WTC11 (cell line): ENCODE data around the gene POU2F1.

Experiments used
- E2F1 ChIP-seq: sonication (generic); formaldehyde crosslinking; IDR thresholded peaks from 2 replicates; pipeline ENCODE4 v1.8.0; 2022; ENCODE audit warnings: mild to moderate bottlenecking, missing genetic modification reagents
- ESRRA ChIP-seq: sonication (generic); formaldehyde crosslinking; IDR thresholded peaks from 2 replicates; pipeline ENCODE4 v1.8.1; 2022; ENCODE audit warnings: mild to moderate bottlenecking, missing genetic modification reagents, borderline replicate concordance
- GABPB1 ChIP-seq: sonication (generic); formaldehyde crosslinking; IDR thresholded peaks from 2 replicates; pipeline ENCODE4 v1.8.1; 2023; ENCODE audit warnings: mild to moderate bottlenecking, missing genetic modification reagents
- IRF2 ChIP-seq: sonication (generic); formaldehyde crosslinking; IDR thresholded peaks from 2 replicates; pipeline ENCODE4 v1.8.0; 2022; ENCODE audit warnings: low read depth, missing genetic modification reagents, borderline replicate concordance
- RELA ChIP-seq: sonication (generic); formaldehyde crosslinking; IDR thresholded peaks from 2 replicates; pipeline ENCODE4 v1.8.1; 2022; ENCODE audit warnings: missing genetic modification reagents, mild to moderate bottlenecking, borderline replicate concordance
- TP53 ChIP-seq: sonication (generic); formaldehyde crosslinking; IDR thresholded peaks from 2 replicates; pipeline ENCODE4 v1.8.1; 2023; ENCODE audit warnings: mild to moderate bottlenecking, missing genetic modification reagents
- ZNF121 ChIP-seq: sonication (generic); formaldehyde crosslinking; IDR thresholded peaks from 2 replicates; pipeline ENCODE4 v1.8.0; 2023; ENCODE audit warnings: missing genetic modification reagents
- TF ChIP-seq, protein P1 (sequence below): fragments of 200-600 bp; IDR thresholded peaks from 2 replicates; pipeline ENCODE4 v1.8.0; 2022; ENCODE audit warnings: antibody characterized with exemption
- TF ChIP-seq, protein P2 (sequence below): sonication (generic); formaldehyde crosslinking; IDR thresholded peaks from 2 replicates; pipeline ENCODE4 v1.8.1; 2022; ENCODE audit warnings: mild to moderate bottlenecking, moderate library complexity, missing genetic modification reagents

GRCh38 chr1:167289075-167289442, 68.4 kb downstream of the POU2F1 start:
- TF ChIP-seq ESRRA (CRISPR knock-in tag), result no peak
- no peak for TF ChIP-seq E2F1 (CRISPR knock-in tag)
- no peak for TF ChIP-seq RELA (CRISPR knock-in tag)
- no peak for TF ChIP-seq IRF2 (CRISPR knock-in tag)
- TF ChIP-seq, protein P1, sequence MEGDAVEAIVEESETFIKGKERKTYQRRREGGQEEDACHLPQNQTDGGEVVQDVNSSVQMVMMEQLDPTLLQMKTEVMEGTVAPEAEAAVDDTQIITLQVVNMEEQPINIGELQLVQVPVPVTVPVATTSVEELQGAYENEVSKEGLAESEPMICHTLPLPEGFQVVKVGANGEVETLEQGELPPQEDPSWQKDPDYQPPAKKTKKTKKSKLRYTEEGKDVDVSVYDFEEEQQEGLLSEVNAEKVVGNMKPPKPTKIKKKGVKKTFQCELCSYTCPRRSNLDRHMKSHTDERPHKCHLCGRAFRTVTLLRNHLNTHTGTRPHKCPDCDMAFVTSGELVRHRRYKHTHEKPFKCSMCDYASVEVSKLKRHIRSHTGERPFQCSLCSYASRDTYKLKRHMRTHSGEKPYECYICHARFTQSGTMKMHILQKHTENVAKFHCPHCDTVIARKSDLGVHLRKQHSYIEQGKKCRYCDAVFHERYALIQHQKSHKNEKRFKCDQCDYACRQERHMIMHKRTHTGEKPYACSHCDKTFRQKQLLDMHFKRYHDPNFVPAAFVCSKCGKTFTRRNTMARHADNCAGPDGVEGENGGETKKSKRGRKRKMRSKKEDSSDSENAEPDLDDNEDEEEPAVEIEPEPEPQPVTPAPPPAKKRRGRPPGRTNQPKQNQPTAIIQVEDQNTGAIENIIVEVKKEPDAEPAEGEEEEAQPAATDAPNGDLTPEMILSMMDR, result no peak
- TF ChIP-seq ZNF121, result no peak
- TF ChIP-seq TP53 (CRISPR knock-in tag), result no peak
- TF ChIP-seq, protein P2, sequence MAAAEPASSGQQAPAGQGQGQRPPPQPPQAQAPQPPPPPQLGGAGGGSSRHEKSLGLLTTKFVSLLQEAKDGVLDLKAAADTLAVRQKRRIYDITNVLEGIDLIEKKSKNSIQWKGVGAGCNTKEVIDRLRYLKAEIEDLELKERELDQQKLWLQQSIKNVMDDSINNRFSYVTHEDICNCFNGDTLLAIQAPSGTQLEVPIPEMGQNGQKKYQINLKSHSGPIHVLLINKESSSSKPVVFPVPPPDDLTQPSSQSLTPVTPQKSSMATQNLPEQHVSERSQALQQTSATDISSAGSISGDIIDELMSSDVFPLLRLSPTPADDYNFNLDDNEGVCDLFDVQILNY (CRISPR knock-in tag), result no peak
- TF ChIP-seq GABPB1 (CRISPR knock-in tag), result no peak
